IMR-90 (cell line): Measurements from ENCODE around the gene MAS1L. TPM values are rescaled to one million over a fixed set of nuclear protein-coding genes. Genes with fewer than 3 reads are reported as not detected.

Experiments used
- ATAC-seq: fragments of 200-7000 bp; cut with Tn5 transposase; 2 replicates; pipeline ENCODE4 v1.9.1; 2020; ENCODE audit warnings: low read depth, mild to moderate bottlenecking, moderate library complexity
- BruUV-seq: library from RNA; stranded (reverse); fragments of 400-500 nt; replicated peaks from 2 replicates; lab custom pipeline; 2021; lab: Mats Ljungman, UMichigan
- CTCF ChIA-PET: fragments of 300-600 bp; formaldehyde crosslinking; extraction: SDS; loops from one replicate; lab custom pipeline; 2021; ENCODE audit warnings: antibody characterized with exemption; lab: Yijun Ruan, JAX
- POLR2A ChIA-PET: fragments of 300-600 bp; sonication (Branson Sonifier 250); formaldehyde crosslinking; loops from one replicate; lab custom pipeline; 2022; ENCODE audit warnings: antibody characterized with exemption; ENCODE audit not compliant: unreplicated experiment; lab: Charles Lee
- DNase-seq: peaks from one replicate; pipeline ENCODE4 v3.0.0; 2013
- H2AFZ ChIP-seq: replicated peaks from 2 replicates; pipeline ENCODE3; 2013; ENCODE audit warnings: low read length, mild to moderate bottlenecking; ENCODE audit not compliant: poor library complexity
- H2AK5ac ChIP-seq: 2 replicates; pipeline ENCODE4 v1.6.1; 2013; ENCODE audit warnings: low read depth, low read length, inconsistent platforms
- H2AK9ac ChIP-seq: replicated peaks from 2 replicates; pipeline ENCODE3; 2013; ENCODE audit warnings: mild to moderate bottlenecking, low read depth, low read length, moderate library complexity; ENCODE audit not compliant: poor library complexity
- H2BK120ac ChIP-seq: 2 replicates; pipeline ENCODE4 v1.6.1; 2013; ENCODE audit warnings: low read depth, low read length, inconsistent platforms
- H2BK15ac ChIP-seq: 3 replicates; pipeline ENCODE4 v1.6.1; 2013; ENCODE audit warnings: low read depth, low read length, inconsistent platforms
- H2BK20ac ChIP-seq: 2 replicates; pipeline ENCODE4 v1.6.1; 2013; ENCODE audit warnings: low read depth, mild to moderate bottlenecking, inconsistent platforms, low read length, moderate library complexity
- H2BK5ac ChIP-seq: 2 replicates; pipeline ENCODE4 v1.6.1; 2013; ENCODE audit warnings: mild to moderate bottlenecking, low read depth, low read length, inconsistent platforms; ENCODE audit not compliant: poor library complexity, severe bottlenecking
- H3K14ac ChIP-seq: replicated peaks from 2 replicates; pipeline ENCODE4 v1.6.1; 2013; ENCODE audit warnings: low read depth, low read length, inconsistent platforms
- H3K18ac ChIP-seq: 2 replicates; pipeline ENCODE4 v1.6.1; 2013; ENCODE audit warnings: low read depth, low read length, control low read depth
- H3K23ac ChIP-seq: 2 replicates; pipeline ENCODE4 v1.6.1; 2013; ENCODE audit warnings: low read depth, low read length, inconsistent platforms
- H3K27ac ChIP-seq: 2 replicates; pipeline ENCODE4 v1.5.1; 2013; ENCODE audit warnings: mild to moderate bottlenecking, control low read depth, low read length; ENCODE audit not compliant: insufficient read depth
- H3K27me3 ChIP-seq: 2 replicates; pipeline ENCODE4 v1.6.1; 2013; ENCODE audit warnings: low read length; ENCODE audit not compliant: control insufficient read depth, insufficient read depth
- H3K36me3 ChIP-seq: 2 replicates; pipeline ENCODE4 v1.6.1; 2013; ENCODE audit warnings: low read length, mixed read lengths; ENCODE audit not compliant: control insufficient read depth, insufficient read depth
- H3K4ac ChIP-seq: 2 replicates; pipeline ENCODE4 v1.6.1; 2013; ENCODE audit warnings: low read depth, low read length, inconsistent platforms
- H3K4me1 ChIP-seq: 2 replicates; pipeline ENCODE4 v1.6.1; 2013; ENCODE audit warnings: low read length, mixed read lengths; ENCODE audit not compliant: control insufficient read depth, insufficient read depth
- H3K4me2 ChIP-seq: 2 replicates; pipeline ENCODE4 v1.6.1; 2013; ENCODE audit warnings: low read depth, mild to moderate bottlenecking, control low read depth, low read length, moderate library complexity
- H3K4me3 ChIP-seq: 2 replicates; pipeline ENCODE4 v1.5.1; 2013; ENCODE audit warnings: low read depth, mild to moderate bottlenecking, control low read depth, low read length, moderate library complexity; ENCODE audit not compliant: insufficient read depth
- H3K56ac ChIP-seq: 2 replicates; pipeline ENCODE4 v1.6.1; 2013; ENCODE audit warnings: low read length, inconsistent platforms; ENCODE audit not compliant: insufficient read depth; ENCODE audit errors: extremely low read depth
- H3K79me1 ChIP-seq, 2 experiments: 2 replicates each; pipeline ENCODE4 v1.6.1; 2013; ENCODE audit warnings: low read length in 2 of 2, inconsistent platforms in 1 of 2, low read depth in 1 of 2
- H3K9ac ChIP-seq: 2 replicates; pipeline ENCODE4 v1.6.1; 2013; ENCODE audit warnings: low read depth, low read length, control low read depth
- H3K9me1 ChIP-seq: 2 replicates; pipeline ENCODE4 v1.6.1; 2013; ENCODE audit warnings: low read length, inconsistent platforms; ENCODE audit not compliant: insufficient read depth
- H3K9me3 ChIP-seq: 2 replicates; pipeline ENCODE4 v1.6.1; 2013; ENCODE audit warnings: low read length; ENCODE audit not compliant: control insufficient read depth, insufficient read depth
- H4K20me1 ChIP-seq: 2 replicates; pipeline ENCODE4 v1.6.1; 2013; ENCODE audit warnings: low read length, inconsistent platforms; ENCODE audit not compliant: insufficient read depth
- H4K5ac ChIP-seq: 2 replicates; pipeline ENCODE4 v1.6.1; 2013; ENCODE audit warnings: mild to moderate bottlenecking, low read depth, low read length, control low read depth
- H4K8ac ChIP-seq, 2 experiments: 2 replicates each; pipeline ENCODE4 v1.6.1; 2013; ENCODE audit warnings: low read depth in 2 of 2, low read length in 2 of 2, control low read depth in 1 of 2, inconsistent platforms in 1 of 2
- H4K91ac ChIP-seq: 2 replicates; pipeline ENCODE4 v1.6.1; 2013; ENCODE audit warnings: low read depth, low read length, inconsistent platforms; ENCODE audit not compliant: insufficient read depth
- BHLHE40 ChIP-seq: fragments of 150-350 bp; IDR thresholded peaks from 2 replicates; pipeline ENCODE4 v1.6.1; 2016; ENCODE audit warnings: mild to moderate bottlenecking, low read depth, low read length
- CEBPB ChIP-seq: IDR thresholded peaks from 2 replicates; pipeline ENCODE4 v1.6.1; 2012; ENCODE audit warnings: low read depth, low read length, improper control_type of control experiment
- CHD1 ChIP-seq: IDR thresholded peaks from 2 replicates; pipeline ENCODE4 v1.6.1; 2012; ENCODE audit warnings: low read depth, low read length, improper control_type of control experiment
- CTCF ChIP-seq: conservative IDR thresholded peaks from 2 replicates; pipeline ENCODE4 v1.5.1; 2012; ENCODE audit warnings: mild to moderate bottlenecking, low read depth, low read length, improper control_type of control experiment
- FOS ChIP-seq: fragments of 150-350 bp; IDR thresholded peaks from 2 replicates; pipeline ENCODE4 v1.6.1; 2016; ENCODE audit warnings: low read depth, low read length
- MAFK ChIP-seq: IDR thresholded peaks from 2 replicates; pipeline ENCODE4 v1.6.1; 2012; ENCODE audit warnings: low read depth, low read length, improper control_type of control experiment
- MAZ ChIP-seq: IDR thresholded peaks from 2 replicates; pipeline ENCODE4 v1.6.1; 2012; ENCODE audit warnings: low read depth, mild to moderate bottlenecking, low read length, improper control_type of control experiment, moderate library complexity, borderline replicate concordance
- MXI1 ChIP-seq: IDR thresholded peaks from 2 replicates; pipeline ENCODE4 v1.6.1; 2012; ENCODE audit warnings: low read depth, mild to moderate bottlenecking, low read length, moderate library complexity, borderline replicate concordance
- NFE2L2 ChIP-seq: fragments of 150-350 bp; IDR thresholded peaks from 2 replicates; pipeline ENCODE4 v1.6.1; 2016; ENCODE audit warnings: low read depth, mild to moderate bottlenecking, low read length
- POLR2A ChIP-seq: IDR thresholded peaks from 2 replicates; pipeline ENCODE4 v1.6.1; 2012; ENCODE audit warnings: mild to moderate bottlenecking, low read depth, low read length
- RAD21 ChIP-seq: IDR thresholded peaks from 2 replicates; pipeline ENCODE4 v1.6.1; 2012; ENCODE audit warnings: low read length, improper control_type of control experiment
- RCOR1 ChIP-seq: IDR thresholded peaks from 2 replicates; pipeline ENCODE4 v1.6.1; 2012; ENCODE audit warnings: mild to moderate bottlenecking, low read length, improper control_type of control experiment; ENCODE audit not compliant: insufficient replicate concordance
- RFX5 ChIP-seq: IDR thresholded peaks from 2 replicates; pipeline ENCODE4 v1.8.0; 2012; ENCODE audit warnings: low read depth, mild to moderate bottlenecking, low read length, moderate library complexity
- SMC3 ChIP-seq: fragments of 150-350 bp; IDR thresholded peaks from 2 replicates; pipeline ENCODE4 v1.6.1; 2016; ENCODE audit warnings: low read depth, mild to moderate bottlenecking, antibody characterized with exemption, low read length, moderate library complexity
- WGBS, 2 experiments: methylation state at CpG; one replicate each; pipeline versions ENCODE4 v1.1.5 to v1.1.7; 2013; ENCODE audit warnings: missing lambda C conversion rate in 2 of 2; ENCODE audit not compliant: insufficient read length in 1 of 2; ENCODE audit errors: extremely low coverage in 2 of 2; 5-methylcytosine and 5-hydroxymethylcytosine counted together
- dilution Hi-C: fragments of 300-500 bp; cut with HindIII; formaldehyde crosslinking; loops from one replicate; pipeline ENCODE4 v1.14.3; 2018; ENCODE audit warnings: low sequenced_read_pairs; ENCODE audit not compliant: unreplicated experiment
- in situ Hi-C: fragments of 300-500 bp; cut with MboI; formaldehyde crosslinking; loops from 3 replicates; pipeline ENCODE4 v1.14.3; 2019; ENCODE audit warnings: low sequenced_read_pairs, inconsistent platforms, mixed read lengths
- intact Hi-C: fragments of 100-400 bp; cut with micrococcal nuclease; formaldehyde crosslinking; loops from 2 replicates; pipeline ENCODE4 v1.10.0; 2022
- polyA plus RNA-seq, 3 experiments: library from polyadenylated mRNA; depleted of rRNA; stranded (reverse); fragments of >200 nt; gene quantifications; 2 replicates each; pipeline ENCODE4 v1.2.3, GENCODE V29; 2012; ENCODE audit warnings: low replicate concordance in 1 of 3
- total RNA-seq: library from RNA; depleted of rRNA; stranded (reverse); fragments of >200 nt; gene quantifications from 2 replicates; pipeline ENCODE4 v1.2.3, GENCODE V29; 2012
- TF ChIP-seq, protein P1 (sequence below): fragments of 150-350 bp; IDR thresholded peaks from 2 replicates; pipeline ENCODE4 v1.6.1; 2017; ENCODE audit warnings: mild to moderate bottlenecking, antibody characterized with exemption, low read length, low read depth

The MAS1L gene
- total and polyA plus RNA-seq, 2 of the 4 experiments (the other 2 are of a cell fraction) = not detected

DNA sequence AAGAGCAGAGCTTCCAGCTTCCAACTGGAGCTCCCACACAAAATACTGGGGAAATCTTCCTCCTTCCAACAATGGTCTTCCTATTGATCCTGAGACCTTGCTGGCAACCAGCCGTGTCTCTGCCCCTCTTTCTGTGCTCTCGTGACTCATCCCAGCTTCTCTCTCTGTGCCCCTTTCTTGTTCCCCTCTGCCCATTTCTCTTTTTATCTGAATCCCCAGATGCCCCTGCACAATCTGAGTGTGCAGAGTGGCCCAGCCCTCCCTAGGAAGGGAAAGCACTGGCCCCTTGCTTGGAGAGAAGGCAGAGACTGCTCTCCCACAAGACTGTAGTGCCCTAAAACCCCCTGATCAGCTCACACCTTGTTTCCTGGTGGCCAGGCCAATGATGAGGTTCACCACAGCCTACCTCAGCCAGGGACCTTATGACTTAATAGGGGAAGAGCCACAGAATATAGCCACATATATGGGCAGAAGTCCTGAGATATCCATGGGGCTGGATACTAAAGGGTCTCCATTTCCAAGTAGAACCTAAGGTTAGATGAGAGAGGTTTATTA is 23.1 kb upstream of the MAS1L start:
- Histone ChIP-seq H2AFZ (no peak overlapping the region), H3K4ac (no peak overlapping the region), H3K36me3 (no peaks in the 10 kb centered on the region), H2BK15ac (no peak overlapping the region), H3K4me3 (no peak overlapping the region), H4K91ac (no peak overlapping the region), H3K23ac (no peak overlapping the region), H3K4me2 (no peak overlapping the region), H2BK5ac (no peak overlapping the region), H3K14ac (no peak overlapping the region), H3K27me3 (no peaks in the 10 kb centered on the region), H3K4me1 (no peaks in the 10 kb centered on the region), H3K9ac (no peak overlapping the region), H3K56ac (no peak overlapping the region), H3K79me1 (no peaks in the 10 kb centered on the region), H3K9me3 (peaks cover 7% of the 10 kb centered on the region; the same call in 1 of the 2 replicates), H2AK5ac (no peak overlapping the region), H2BK20ac (no peak overlapping the region), H2BK120ac (no peak overlapping the region), H4K20me1 (no peaks in the 10 kb centered on the region), H2AK9ac (no peak overlapping the region), H3K9me1 (no peaks in the 10 kb centered on the region), H4K5ac (no peak overlapping the region), H3K27ac (no peak overlapping the region), H4K8ac (no peak overlapping the region), H3K18ac (no peak overlapping the region)
- POLR2A ChIA-PET = no interaction called here
- dilution Hi-C loops (no loop called here), intact Hi-C loops (no loop called here), in situ Hi-C loops (no loop called here)
- ATAC-seq (no peak), DNase-seq (no peak)
- CTCF ChIA-PET = no interaction called here
- 29% methylated on average over 2 of the region's 2 CpGs; no CpG with 5 or more reads in 1 of the 2 experiments for WGBS, 2 experiments
- TF ChIP-seq RCOR1 (no peak), CHD1 (no peak), FOS (no peak), RAD21 (no peak), BHLHE40 (no peak), MAFK (no peak), MXI1 (no peak), SMC3 (no peak), POLR2A (no peak), CTCF (no peak), CEBPB (no peak), MAZ (no peak), RFX5 (no peak), NFE2L2 (no peak)
- TF ChIP-seq, protein P1, sequence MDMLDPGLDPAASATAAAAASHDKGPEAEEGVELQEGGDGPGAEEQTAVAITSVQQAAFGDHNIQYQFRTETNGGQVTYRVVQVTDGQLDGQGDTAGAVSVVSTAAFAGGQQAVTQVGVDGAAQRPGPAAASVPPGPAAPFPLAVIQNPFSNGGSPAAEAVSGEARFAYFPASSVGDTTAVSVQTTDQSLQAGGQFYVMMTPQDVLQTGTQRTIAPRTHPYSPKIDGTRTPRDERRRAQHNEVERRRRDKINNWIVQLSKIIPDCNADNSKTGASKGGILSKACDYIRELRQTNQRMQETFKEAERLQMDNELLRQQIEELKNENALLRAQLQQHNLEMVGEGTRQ = no peak
- BruUV-seq = no TSS peak
